ENCODE data around the gene CYBA.

- TF ChIP-seq, protein P1, sequence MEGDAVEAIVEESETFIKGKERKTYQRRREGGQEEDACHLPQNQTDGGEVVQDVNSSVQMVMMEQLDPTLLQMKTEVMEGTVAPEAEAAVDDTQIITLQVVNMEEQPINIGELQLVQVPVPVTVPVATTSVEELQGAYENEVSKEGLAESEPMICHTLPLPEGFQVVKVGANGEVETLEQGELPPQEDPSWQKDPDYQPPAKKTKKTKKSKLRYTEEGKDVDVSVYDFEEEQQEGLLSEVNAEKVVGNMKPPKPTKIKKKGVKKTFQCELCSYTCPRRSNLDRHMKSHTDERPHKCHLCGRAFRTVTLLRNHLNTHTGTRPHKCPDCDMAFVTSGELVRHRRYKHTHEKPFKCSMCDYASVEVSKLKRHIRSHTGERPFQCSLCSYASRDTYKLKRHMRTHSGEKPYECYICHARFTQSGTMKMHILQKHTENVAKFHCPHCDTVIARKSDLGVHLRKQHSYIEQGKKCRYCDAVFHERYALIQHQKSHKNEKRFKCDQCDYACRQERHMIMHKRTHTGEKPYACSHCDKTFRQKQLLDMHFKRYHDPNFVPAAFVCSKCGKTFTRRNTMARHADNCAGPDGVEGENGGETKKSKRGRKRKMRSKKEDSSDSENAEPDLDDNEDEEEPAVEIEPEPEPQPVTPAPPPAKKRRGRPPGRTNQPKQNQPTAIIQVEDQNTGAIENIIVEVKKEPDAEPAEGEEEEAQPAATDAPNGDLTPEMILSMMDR (IDR thresholded peaks at IDR 0.05 in 2 of 3, conservative IDR thresholded peaks at IDR 0.05 in 1 of 3; ENCODE audit: control insufficient read depth in 2 of 3, extremely low read depth in 1 of 3, insufficient read depth in 1 of 3, low read depth in 3 of 3, low read length in 3 of 3), result no peak
- TF ChIP-seq MXI1 (IDR thresholded peaks at IDR 0.05; ENCODE audit: low read depth, low read length) (no peak), ZNF207 (IDR thresholded peaks at IDR 0.05; ENCODE audit: borderline replicate concordance) (no peak), TAF1 (IDR thresholded peaks at IDR 0.05; ENCODE audit: borderline replicate concordance, low read depth, low read length) (no peak), CEBPB (IDR thresholded peaks at IDR 0.05; ENCODE audit: borderline replicate concordance in 1 of 2, low read depth in 2 of 2, low read length in 2 of 2) (no peak), TCF12 (IDR thresholded peaks at IDR 0.05; ENCODE audit: low read depth, low read length) (no peak), BCL11A (IDR thresholded peaks at IDR 0.05; ENCODE audit: low read depth, low read length) (no peak), HDGF (IDR thresholded peaks at IDR 0.05) (no peak), CBX5 (IDR thresholded peaks at IDR 0.05; ENCODE audit: low read depth) (no peak), BCLAF1 (IDR thresholded peaks at IDR 0.05) (no peak), EP300 (IDR thresholded peaks at IDR 0.05; ENCODE audit: borderline replicate concordance in 1 of 2, control insufficient read depth in 1 of 2, low read depth in 2 of 2, low read length in 2 of 2) (no peak)
- TF ChIP-seq, protein P2, sequence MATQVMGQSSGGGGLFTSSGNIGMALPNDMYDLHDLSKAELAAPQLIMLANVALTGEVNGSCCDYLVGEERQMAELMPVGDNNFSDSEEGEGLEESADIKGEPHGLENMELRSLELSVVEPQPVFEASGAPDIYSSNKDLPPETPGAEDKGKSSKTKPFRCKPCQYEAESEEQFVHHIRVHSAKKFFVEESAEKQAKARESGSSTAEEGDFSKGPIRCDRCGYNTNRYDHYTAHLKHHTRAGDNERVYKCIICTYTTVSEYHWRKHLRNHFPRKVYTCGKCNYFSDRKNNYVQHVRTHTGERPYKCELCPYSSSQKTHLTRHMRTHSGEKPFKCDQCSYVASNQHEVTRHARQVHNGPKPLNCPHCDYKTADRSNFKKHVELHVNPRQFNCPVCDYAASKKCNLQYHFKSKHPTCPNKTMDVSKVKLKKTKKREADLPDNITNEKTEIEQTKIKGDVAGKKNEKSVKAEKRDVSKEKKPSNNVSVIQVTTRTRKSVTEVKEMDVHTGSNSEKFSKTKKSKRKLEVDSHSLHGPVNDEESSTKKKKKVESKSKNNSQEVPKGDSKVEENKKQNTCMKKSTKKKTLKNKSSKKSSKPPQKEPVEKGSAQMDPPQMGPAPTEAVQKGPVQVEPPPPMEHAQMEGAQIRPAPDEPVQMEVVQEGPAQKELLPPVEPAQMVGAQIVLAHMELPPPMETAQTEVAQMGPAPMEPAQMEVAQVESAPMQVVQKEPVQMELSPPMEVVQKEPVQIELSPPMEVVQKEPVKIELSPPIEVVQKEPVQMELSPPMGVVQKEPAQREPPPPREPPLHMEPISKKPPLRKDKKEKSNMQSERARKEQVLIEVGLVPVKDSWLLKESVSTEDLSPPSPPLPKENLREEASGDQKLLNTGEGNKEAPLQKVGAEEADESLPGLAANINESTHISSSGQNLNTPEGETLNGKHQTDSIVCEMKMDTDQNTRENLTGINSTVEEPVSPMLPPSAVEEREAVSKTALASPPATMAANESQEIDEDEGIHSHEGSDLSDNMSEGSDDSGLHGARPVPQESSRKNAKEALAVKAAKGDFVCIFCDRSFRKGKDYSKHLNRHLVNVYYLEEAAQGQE (IDR thresholded peaks at IDR 0.05; ENCODE audit: low read depth, low read length), result no peak
Observed at GRCh38 chr16:88599092-88599733, 51.6 kb downstream of the CYBA start.

Data from GM12878 (cell line).